ENCODE results near the gene TMEM187. TPM values are rescaled to one million over a fixed set of nuclear protein-coding genes. Genes with fewer than 3 reads are reported as not detected.
A peak's percentile ranks its signal among the peaks of the same experiment; 100 is the strongest.

The TMEM187 gene
- total RNA-seq, 1 donor from 2014 or later, result 8.6 TPM

GRCh38 chrX:153925739-153926551 lies 46.6 kb upstream of the TMEM187 start, which contains the start of gene ARHGAP4:
Gene ARHGAP4 (minus strand): TSS chrX:153926264. CDS start chrX:153926202, 62 bp downstream.
- TF ChIP-seq CTCF (IDR thresholded peaks at IDR 0.05) (no peak), POLR2AphosphoS5 (IDR thresholded peaks at IDR 0.05; ENCODE audit: insufficient read depth in 1 of 2, low read depth in 1 of 2) (no peak), POLR2A (IDR thresholded peaks at IDR 0.05) (no peak)
- Histone ChIP-seq H3K36me3 (no peaks in the 10 kb centered on the region), H3K27ac (peak within 1 kb of the TSS; percentile 90), H3K9me3 (no peaks in the 10 kb centered on the region), H3K4me1 (peaks cover 53% of the 10 kb centered on the region), H3K27me3 (no peaks in the 10 kb centered on the region), H3K4me3 (peak within 1 kb of the TSS; percentile 57 to 64)
- intact Hi-C loops (cut with DNase I), result loop anchor here (10.0 kb wide), 1 partner anchor 141 kb away; the partner anchor contains the start of gene SRPK3
- DNase-seq (ENCODE audit: extremely low spot score in 2 of 2), result no peak

DNA sequence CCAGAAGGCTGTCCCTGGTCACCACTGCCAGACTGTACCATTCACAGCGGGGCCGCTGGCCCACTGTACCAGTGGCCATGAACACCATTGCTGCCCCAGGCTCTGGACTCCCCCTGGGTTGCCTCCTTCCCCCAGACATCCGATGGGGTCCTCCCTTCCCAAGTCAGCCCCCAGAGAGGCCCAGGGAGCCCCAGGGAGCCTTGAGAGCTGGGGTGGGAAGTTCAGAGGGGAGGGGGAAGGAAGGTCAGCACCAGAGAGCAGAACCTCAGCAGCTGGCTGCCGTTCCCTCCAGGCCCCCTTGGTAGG lies 46.0 kb upstream of the TMEM187 start:
- H3K27ac ChIP-seq, result peak overlapping the region; percentile 90
- H3K9me3 ChIP-seq, result no peaks in the 10 kb centered on the region
- peak overlapping the region; percentile 24 to 57 for H3K4me3 ChIP-seq
- TF ChIP-seq CTCF (IDR thresholded peaks at IDR 0.05), result no peak
- TF ChIP-seq POLR2AphosphoS5 (IDR thresholded peaks at IDR 0.05; ENCODE audit: insufficient read depth in 1 of 2, low read depth in 1 of 2), result no peak
- no peak for TF ChIP-seq POLR2A (IDR thresholded peaks at IDR 0.05)
- DNase-seq (ENCODE audit: extremely low spot score in 2 of 2), result no peak
- H3K4me1 ChIP-seq, result peaks cover 48% of the 10 kb centered on the region
- intact Hi-C loops (cut with DNase I), result loop anchor here (10.0 kb wide), 1 partner anchor 142 kb away; the partner anchor contains the start of gene SRPK3
- no peaks in the 10 kb centered on the region for H3K27me3 ChIP-seq
- H3K36me3 ChIP-seq, result no peaks in the 10 kb centered on the region

- peak overlapping the region; percentile 90 for H3K27ac ChIP-seq
- DNase-seq (ENCODE audit: extremely low spot score in 2 of 2), result no peak
- peaks cover 42% of the 10 kb centered on the region for H3K4me1 ChIP-seq
- no peaks in the 10 kb centered on the region for H3K27me3 ChIP-seq
- TF ChIP-seq POLR2A (IDR thresholded peaks at IDR 0.05) (no peak), CTCF (IDR thresholded peaks at IDR 0.05) (no peak), POLR2AphosphoS5 (IDR thresholded peaks at IDR 0.05; ENCODE audit: insufficient read depth in 1 of 2, low read depth in 1 of 2) (peak in 1 of 2 donors; percentile 24)
- intact Hi-C loops (cut with DNase I), result loop anchor here (10.0 kb wide), 1 partner anchor 142 kb away; the partner anchor contains the start of gene SRPK3
- H3K9me3 ChIP-seq, result no peaks in the 10 kb centered on the region
- H3K4me3 ChIP-seq, result peak overlapping the region; percentile 57 to 64
- H3K36me3 ChIP-seq, result no peaks in the 10 kb centered on the region
These were observed 45.5 kb upstream of the TMEM187 start for GRCh38 chrX:153926858-153927671.

GRCh38 chrX:153927672-153927921 lies 45.0 kb upstream of the TMEM187 start:
- TF ChIP-seq POLR2A (IDR thresholded peaks at IDR 0.05), result no peak
- H3K27ac ChIP-seq, result peak overlapping the region; percentile 90
- DNase-seq (ENCODE audit: extremely low spot score in 2 of 2), result no peak
- no peaks in the 10 kb centered on the region for H3K27me3 ChIP-seq
- H3K36me3 ChIP-seq, result no peaks in the 10 kb centered on the region
- intact Hi-C loops (cut with DNase I), result loop anchor here (10.0 kb wide), 1 partner anchor 143 kb away; the partner anchor contains the start of gene SRPK3
- H3K4me1 ChIP-seq, result peaks cover 37% of the 10 kb centered on the region
- H3K4me3 ChIP-seq, result peak overlapping the region; percentile 57 to 64
- no peaks in the 10 kb centered on the region for H3K9me3 ChIP-seq

GRCh38 chrX:153927922-153928760 lies 44.4 kb upstream of the TMEM187 start:
- intact Hi-C loops (cut with DNase I), result loop anchor here (10.0 kb wide), 1 partner anchor 143 kb away; the partner anchor contains the start of gene SRPK3
- peak overlapping the region; percentile 57 to 64 for H3K4me3 ChIP-seq
- H3K36me3 ChIP-seq, result no peaks in the 10 kb centered on the region
- peaks cover 31% of the 10 kb centered on the region for H3K4me1 ChIP-seq
- no peaks in the 10 kb centered on the region for H3K27me3 ChIP-seq
- TF ChIP-seq CTCF (IDR thresholded peaks at IDR 0.05) (no peak), POLR2A (IDR thresholded peaks at IDR 0.05) (peak in 1 of 2 donors; percentile 83), POLR2AphosphoS5 (IDR thresholded peaks at IDR 0.05; ENCODE audit: insufficient read depth in 1 of 2, low read depth in 1 of 2) (peak; percentile 74 to 89)
- peak overlapping the region; percentile 90 for H3K27ac ChIP-seq
- H3K9me3 ChIP-seq, result no peaks in the 10 kb centered on the region
- peak in 1 of 2 donors; percentile 98 for DNase-seq (ENCODE audit: extremely low spot score in 2 of 2)
